Mammary epithelial cell (primary cell): ENCODE data around the gene VWA3B.

Source experiments
- EZH2 ChIP-seq: IDR thresholded peaks from 2 replicates; pipeline ENCODE4 v1.6.1; 2012; ENCODE audit warnings: low read length, inconsistent platforms, borderline replicate concordance
- TF ChIP-seq, protein P1 (sequence below), 2 donors: IDR thresholded peaks in 1 of 2; conservative IDR thresholded peaks in 1 of 2; 2 replicates each; pipeline ENCODE4 v1.5.1; 2011 to 2012; ENCODE audit warnings: inconsistent platforms in 2 of 2, low read length in 2 of 2, mild to moderate bottlenecking in 2 of 2, control low read depth in 1 of 2, low read depth in 1 of 2; ENCODE audit not compliant: insufficient read depth in 1 of 2; ENCODE audit errors: extremely low read depth in 1 of 2

DNA sequence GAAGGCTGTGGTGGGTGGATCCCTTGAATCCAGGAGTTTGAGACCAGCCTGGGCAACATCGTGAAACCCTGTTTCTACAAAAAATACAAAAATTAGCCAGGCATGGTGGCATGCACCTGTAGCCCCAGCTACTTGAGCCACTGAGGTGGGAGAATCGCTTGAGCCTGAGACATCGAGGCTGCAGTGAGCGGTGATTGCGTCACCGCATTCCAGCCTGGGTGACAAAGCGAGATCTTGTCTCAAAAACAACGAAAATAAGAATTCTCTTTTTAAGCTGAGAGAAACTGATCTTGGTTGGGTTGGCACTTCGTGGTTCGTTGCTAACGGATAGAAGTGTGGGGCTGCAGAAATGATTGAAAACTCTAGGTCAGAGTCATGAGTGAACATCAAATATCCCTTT lies 150.0 kb downstream of the VWA3B start:
- TF ChIP-seq, protein P1, sequence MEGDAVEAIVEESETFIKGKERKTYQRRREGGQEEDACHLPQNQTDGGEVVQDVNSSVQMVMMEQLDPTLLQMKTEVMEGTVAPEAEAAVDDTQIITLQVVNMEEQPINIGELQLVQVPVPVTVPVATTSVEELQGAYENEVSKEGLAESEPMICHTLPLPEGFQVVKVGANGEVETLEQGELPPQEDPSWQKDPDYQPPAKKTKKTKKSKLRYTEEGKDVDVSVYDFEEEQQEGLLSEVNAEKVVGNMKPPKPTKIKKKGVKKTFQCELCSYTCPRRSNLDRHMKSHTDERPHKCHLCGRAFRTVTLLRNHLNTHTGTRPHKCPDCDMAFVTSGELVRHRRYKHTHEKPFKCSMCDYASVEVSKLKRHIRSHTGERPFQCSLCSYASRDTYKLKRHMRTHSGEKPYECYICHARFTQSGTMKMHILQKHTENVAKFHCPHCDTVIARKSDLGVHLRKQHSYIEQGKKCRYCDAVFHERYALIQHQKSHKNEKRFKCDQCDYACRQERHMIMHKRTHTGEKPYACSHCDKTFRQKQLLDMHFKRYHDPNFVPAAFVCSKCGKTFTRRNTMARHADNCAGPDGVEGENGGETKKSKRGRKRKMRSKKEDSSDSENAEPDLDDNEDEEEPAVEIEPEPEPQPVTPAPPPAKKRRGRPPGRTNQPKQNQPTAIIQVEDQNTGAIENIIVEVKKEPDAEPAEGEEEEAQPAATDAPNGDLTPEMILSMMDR (conservative IDR thresholded peaks at IDR 0.05 in 1 of 2, IDR thresholded peaks at IDR 0.05 in 1 of 2; ENCODE audit: extremely low read depth in 1 of 2, insufficient read depth in 1 of 2, low read depth in 1 of 2, low read length in 2 of 2) = no peak
- TF ChIP-seq EZH2 = no peak
